GM10266 (cell line): ENCODE data around the gene WDR83.
"Not testable (repeated sequence)": the region's sequence is repeated elsewhere in the genome, so short reads cannot be mapped to it uniquely, and the experiment has no call there.

Experiments used
- DNase-seq: peaks from one replicate; pipeline ENCODE4 v3.0.0; 2012; ENCODE audit errors: extremely low spot score
- TF ChIP-seq, protein P1 (sequence below): IDR thresholded peaks from 2 replicates; pipeline ENCODE4 v1.5.1; 2012; ENCODE audit warnings: mild to moderate bottlenecking, low read depth; ENCODE audit not compliant: control insufficient read depth, insufficient read depth; ENCODE audit errors: missing control alignments

Gene WDR83

DNA sequence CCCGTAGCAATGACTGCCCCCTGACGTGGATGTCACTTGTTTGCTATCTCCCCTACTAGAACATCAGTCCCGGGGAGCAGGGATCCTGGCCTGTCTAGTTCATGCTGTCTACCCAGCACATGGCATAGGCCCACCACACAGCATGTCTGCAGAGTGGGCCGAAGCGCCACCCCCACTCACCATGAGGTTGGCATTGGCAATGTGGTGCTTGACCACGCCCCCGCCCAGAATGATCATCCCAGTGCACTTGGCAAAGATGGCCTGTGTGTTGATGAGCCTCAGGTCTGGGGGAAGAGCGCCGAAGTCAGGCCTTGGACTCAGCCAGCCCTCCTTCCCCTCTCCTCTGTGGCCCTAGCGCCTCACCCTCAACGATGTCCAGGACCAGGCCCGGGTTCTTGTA is 10.3 kb downstream of the WDR83 start:
- TF ChIP-seq, protein P1, sequence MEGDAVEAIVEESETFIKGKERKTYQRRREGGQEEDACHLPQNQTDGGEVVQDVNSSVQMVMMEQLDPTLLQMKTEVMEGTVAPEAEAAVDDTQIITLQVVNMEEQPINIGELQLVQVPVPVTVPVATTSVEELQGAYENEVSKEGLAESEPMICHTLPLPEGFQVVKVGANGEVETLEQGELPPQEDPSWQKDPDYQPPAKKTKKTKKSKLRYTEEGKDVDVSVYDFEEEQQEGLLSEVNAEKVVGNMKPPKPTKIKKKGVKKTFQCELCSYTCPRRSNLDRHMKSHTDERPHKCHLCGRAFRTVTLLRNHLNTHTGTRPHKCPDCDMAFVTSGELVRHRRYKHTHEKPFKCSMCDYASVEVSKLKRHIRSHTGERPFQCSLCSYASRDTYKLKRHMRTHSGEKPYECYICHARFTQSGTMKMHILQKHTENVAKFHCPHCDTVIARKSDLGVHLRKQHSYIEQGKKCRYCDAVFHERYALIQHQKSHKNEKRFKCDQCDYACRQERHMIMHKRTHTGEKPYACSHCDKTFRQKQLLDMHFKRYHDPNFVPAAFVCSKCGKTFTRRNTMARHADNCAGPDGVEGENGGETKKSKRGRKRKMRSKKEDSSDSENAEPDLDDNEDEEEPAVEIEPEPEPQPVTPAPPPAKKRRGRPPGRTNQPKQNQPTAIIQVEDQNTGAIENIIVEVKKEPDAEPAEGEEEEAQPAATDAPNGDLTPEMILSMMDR = no peak

DNA sequence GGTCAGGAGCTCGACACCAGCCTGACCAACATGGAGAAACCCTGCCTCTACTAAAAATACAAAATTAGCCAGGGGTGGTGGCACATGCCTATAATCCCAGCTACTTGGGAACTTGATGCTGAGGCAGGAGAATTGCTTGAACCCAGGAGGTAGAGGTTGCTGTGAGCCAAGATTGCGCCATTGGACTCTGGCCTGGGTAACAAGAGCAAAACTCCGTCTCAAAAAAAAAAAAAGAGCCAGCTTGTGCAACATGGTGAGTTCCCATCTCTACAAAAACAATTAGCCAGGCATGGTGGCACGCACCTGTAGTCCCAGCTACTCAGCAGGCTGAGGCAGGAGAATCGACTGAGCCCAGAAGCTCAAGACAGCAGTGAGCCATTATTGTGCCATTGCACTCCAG is 11.4 kb downstream of the WDR83 start:
- not testable (repeated sequence) for DNase-seq

More for the DNA sequence above, 10.3 kb downstream of the WDR83 start:
- DNase-seq = no peak

DNA sequence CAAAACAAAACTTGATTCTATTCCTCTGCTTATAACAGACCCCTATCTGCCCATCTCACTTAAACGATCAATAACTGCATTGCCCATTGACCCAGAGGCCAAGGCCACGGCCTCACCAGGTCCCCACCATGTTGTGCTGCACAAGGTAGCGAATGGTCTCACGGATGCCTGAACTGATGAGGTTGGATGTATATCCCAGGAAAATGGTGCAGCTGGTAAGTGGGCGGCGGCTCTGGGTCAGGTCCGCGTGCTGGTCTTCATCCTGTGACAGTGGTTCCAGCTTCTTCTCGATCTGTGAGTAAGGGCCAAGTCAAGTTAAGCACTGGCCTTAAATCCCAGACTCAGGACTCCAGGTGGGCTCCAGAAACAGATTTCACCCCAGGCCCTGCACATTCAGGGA is 13.4 kb downstream of the WDR83 start:
- DNase-seq = no peak
- TF ChIP-seq, protein P1 = no peak

DNA sequence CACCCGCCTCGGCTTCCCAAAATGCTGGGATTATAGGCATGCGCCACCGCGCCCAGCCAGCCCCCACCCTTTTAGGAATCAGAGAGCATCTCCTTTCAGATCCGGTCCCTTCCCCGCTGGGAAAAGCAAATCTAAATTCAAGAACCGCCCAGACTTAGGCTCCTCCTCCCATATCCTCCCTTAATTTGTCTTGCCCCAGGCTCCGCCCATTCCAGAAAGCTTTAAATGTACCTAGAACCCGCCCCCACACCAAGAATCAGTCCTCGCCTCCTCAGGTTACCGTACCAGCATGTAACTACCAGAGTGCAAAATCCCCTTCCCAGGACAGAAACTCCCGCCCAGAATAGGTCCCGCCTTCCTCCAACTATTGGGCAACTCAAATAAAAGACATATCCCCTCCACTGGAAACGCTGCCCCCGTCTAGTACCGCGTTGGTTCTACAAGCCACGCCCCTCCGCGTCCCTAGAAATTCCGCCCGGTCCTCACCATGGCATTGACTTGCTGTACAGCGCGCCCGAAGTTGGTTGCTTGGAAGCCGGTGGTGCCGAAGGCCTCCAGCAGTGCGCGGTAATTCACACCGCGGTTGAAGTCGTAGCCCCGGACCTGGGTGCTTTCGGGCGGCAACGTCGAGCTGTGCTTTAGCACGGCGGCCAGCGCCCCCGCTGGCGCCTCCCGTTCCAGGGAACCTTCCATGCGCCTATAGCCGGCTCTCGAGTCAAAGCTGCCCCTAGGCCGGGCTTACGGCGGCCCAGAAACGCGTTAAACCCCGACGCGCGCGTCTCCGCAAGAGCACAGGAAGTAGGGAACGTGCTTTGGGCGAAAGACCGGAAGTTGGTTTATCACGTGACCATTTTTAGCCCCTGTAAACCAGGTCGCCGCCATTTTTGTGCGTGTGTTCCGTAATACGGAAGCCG is 14.7 kb downstream of the WDR83 start, which contains the start of gene DHPS:
Gene DHPS (minus strand): TSS at position 807 of the 914 bp plus-strand sequence. CDS start 114 bp downstream, at position 693.
- TF ChIP-seq, protein P1 = no peak
- DNase-seq = peak; percentile 93

DNA sequence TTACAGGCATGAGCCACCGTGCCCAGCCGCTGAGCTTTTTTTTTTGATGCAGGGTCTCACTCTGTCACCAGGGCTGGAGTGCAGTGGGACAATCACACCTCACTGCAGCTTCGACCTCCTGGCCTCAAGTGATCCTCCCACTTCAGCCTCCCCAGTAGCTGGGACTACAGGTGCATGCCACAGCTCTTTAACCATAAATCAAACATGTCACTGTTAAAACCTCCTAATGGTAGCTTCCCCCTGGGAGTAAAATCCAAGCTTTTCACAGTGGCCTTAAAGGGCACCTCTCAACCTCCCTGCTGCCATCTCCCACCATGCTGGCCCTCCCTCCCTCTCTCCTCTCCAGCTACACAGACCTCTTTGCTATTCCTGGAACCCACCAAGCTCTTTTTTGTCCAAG is 19.2 kb downstream of the WDR83 start:
- TF ChIP-seq, protein P1 = no peak
- no peak for DNase-seq

DNA sequence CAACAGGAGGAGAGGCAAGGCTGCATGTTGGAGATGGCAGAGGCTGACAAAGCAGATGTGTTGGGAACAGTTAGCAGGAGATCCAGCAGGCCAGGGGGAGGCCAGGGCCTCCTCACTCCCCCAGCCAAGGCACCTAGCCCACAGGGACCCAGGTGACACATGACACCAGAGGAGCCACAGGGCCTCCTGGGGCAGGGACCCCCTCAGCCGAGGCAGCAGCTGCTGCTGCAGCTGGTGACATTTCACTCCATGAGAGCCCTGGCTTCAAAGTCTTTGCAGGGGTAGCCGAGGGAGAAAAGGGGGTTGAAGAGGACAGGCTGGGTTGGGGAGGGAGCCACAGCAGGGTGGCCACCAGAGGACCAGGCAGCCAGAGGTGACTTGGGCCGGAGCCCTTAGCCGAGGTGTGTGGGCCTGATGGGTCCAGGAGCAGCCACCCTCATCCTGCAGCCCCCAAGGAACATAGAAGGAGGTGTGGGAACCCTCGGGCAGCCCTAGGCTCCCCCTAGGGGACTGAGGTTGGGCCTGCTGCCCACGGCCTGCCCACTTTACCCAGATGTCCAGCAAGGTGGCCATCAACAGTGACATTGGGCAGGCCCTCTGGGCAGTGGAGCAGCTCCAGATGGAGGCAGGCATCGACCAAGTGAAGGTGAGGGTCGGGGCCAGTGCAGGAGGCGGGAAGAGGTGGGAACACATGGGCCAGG is 21.0 kb downstream of the WDR83 start, which contains the start of gene GNG14:
Gene GNG14 (plus strand): TSS at position 503 of the 701 bp plus-strand sequence. CDS start 51 bp downstream, at position 554.
- DNase-seq = no peak
- TF ChIP-seq, protein P1 = no peak

DNA sequence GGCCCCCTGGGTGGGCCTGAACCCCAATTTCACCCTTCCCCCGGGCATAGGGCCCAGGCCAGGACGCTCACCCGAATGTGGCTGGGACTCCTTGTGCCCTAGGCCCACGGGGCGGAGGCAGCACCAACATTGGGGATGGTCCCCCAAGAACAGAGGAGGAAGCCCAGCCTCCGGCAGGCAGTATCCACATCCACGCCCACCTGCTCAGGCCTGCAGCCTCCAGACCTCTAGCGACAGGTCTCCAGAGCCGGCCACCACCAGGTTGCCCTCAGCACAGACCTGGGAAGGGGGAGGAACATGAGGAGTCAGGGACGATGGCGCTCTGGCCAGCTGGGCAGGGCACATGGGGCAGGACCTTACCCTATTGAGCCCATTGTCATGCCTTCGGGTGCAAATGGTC is 22.4 kb downstream of the WDR83 start:
- no peak for DNase-seq
- TF ChIP-seq, protein P1 = no peak
